Measurements from ENCODE around the gene ELMO1.
"Not testable (repeated sequence)": the region's sequence is repeated elsewhere in the genome, so short reads cannot be mapped to it uniquely, and the experiment has no call there.

ELMO1 gene

DNA sequence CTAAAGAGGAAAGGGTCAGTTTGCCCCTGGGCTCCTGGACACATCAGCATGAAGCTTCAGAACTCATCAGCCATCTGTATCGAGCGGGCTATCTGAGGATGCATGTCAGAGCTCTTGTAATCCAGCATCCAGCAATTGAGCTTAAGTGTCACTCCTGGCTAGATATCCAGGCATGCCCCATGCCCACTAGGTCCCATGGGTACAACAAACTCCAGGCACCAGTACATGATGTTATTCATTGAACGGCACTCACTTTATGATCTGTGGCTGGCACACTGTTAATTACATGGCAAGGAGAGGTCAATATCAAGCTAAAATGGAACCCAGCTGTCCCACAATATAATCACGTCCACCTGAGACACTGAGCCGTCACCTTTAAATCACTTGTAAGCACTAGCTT is 274.2 kb downstream of the ELMO1 start:
- H3K27ac Mint-ChIP-seq: no peak overlapping the region
- H3K9me3 Mint-ChIP-seq: no peaks in the 10 kb centered on the region
- H3K4me1 Mint-ChIP-seq: peaks cover 16% of the 10 kb centered on the region
- peaks cover 26% of the 10 kb centered on the region for H3K36me3 Mint-ChIP-seq
- no peaks in the 10 kb centered on the region for H3K27me3 Mint-ChIP-seq
- H3K4me3 Mint-ChIP-seq: no peak overlapping the region

DNA sequence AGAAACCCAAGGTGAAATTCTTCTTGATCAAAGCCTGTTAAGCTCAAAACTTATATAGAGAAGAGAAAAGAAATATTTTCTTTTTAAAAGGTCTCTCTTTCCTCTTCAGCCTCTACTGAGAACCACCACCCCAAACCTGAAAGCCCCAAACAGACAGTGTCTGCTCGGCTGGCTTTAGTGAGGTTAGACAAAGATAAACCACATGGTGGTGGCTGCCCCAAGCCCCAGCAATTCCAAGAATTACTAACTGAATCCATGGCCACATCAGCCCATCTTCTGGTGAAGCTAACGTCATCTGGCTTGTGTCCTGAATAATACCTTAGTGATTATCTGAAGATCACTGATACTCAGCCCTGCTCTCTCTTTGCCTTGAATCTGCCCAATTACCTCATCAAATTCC is 275.0 kb downstream of the ELMO1 start:
- H3K4me3 Mint-ChIP-seq: no peak overlapping the region

DNA sequence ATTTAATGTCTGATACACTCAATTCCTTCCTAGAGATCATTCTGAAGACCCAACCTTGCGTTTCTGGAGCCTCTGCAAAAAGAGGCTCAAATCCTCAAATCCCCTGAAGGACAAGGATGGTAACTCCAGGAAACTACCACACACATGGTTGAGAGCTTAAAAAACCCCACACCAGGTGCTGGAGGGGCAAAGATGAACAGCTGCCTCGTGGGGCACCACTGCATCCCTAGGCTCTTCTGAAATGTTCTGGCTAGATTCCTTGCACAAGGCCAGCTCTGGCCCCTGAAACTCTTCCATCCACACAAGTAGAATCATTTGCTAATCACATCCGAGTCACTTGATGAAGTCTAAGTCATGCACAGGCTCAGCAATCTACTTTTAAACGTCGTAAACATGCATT is 286.6 kb downstream of the ELMO1 start:
- no peaks in the 10 kb centered on the region for H3K27me3 Mint-ChIP-seq
- no peaks in the 10 kb centered on the region for H3K9me3 Mint-ChIP-seq
- H3K36me3 Mint-ChIP-seq: peaks cover 34% of the 10 kb centered on the region
- no peak overlapping the region for H3K27ac Mint-ChIP-seq
- H3K4me3 Mint-ChIP-seq: no peak overlapping the region
- no peaks in the 10 kb centered on the region for H3K4me1 Mint-ChIP-seq

More for the DNA sequence above, 275.0 kb downstream of the ELMO1 start:
- Mint-ChIP-seq H3K9me3 (no peaks in the 10 kb centered on the region), H3K27me3 (no peaks in the 10 kb centered on the region), H3K4me1 (peaks cover 15% of the 10 kb centered on the region), H3K36me3 (peaks cover 29% of the 10 kb centered on the region), H3K27ac (no peak overlapping the region)

DNA sequence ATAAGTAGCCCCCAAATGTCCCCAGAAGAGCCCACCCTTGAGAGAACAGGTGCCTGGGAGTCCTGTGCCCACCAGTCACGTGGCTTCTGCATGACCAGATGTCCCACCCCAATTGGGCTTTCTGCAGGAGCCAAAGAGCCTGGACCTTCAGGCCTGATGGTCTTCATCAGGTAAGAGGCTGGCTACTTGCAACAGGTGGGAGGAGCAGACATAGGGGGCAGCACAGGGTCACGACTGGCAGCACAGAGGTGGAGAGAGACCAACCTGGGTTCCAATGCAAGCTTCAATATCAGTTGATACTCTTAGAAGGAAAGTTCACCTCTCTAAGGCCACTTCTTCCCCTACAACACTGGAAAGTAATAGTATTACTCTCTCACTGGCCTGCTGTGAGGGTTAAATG is 288.0 kb downstream of the ELMO1 start:
- H3K27ac Mint-ChIP-seq: no peak overlapping the region
- no peaks in the 10 kb centered on the region for H3K9me3 Mint-ChIP-seq
- H3K36me3 Mint-ChIP-seq: peaks cover 40% of the 10 kb centered on the region
- H3K4me3 Mint-ChIP-seq: no peak overlapping the region
- no peaks in the 10 kb centered on the region for H3K27me3 Mint-ChIP-seq
- H3K4me1 Mint-ChIP-seq: peaks cover 4% of the 10 kb centered on the region

DNA sequence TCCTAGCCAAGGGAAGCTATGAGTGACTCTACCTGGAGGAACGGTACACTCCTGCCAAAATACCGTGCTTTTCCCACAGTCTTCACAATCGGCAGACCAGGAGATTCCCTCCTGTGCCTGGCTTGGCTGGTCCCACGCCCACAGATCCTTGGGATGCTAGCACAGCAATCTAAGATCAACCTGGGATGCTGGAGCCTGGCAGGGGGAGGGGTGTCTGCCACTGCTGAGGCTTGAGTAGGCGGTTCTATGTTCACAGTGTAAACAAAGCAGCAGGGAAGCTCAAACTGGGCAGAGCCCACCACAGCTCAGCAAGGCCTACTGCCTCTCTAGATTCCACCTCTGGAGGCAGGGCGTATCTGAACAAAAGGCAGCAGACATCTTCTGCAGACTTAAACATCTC is 295.3 kb downstream of the ELMO1 start:
- no peak overlapping the region for H3K4me3 Mint-ChIP-seq
- H3K27me3 Mint-ChIP-seq: no peaks in the 10 kb centered on the region
- H3K36me3 Mint-ChIP-seq: peaks cover 38% of the 10 kb centered on the region
- no peak overlapping the region for H3K27ac Mint-ChIP-seq
- H3K4me1 Mint-ChIP-seq: peaks cover 17% of the 10 kb centered on the region
- no peaks in the 10 kb centered on the region for H3K9me3 Mint-ChIP-seq

DNA sequence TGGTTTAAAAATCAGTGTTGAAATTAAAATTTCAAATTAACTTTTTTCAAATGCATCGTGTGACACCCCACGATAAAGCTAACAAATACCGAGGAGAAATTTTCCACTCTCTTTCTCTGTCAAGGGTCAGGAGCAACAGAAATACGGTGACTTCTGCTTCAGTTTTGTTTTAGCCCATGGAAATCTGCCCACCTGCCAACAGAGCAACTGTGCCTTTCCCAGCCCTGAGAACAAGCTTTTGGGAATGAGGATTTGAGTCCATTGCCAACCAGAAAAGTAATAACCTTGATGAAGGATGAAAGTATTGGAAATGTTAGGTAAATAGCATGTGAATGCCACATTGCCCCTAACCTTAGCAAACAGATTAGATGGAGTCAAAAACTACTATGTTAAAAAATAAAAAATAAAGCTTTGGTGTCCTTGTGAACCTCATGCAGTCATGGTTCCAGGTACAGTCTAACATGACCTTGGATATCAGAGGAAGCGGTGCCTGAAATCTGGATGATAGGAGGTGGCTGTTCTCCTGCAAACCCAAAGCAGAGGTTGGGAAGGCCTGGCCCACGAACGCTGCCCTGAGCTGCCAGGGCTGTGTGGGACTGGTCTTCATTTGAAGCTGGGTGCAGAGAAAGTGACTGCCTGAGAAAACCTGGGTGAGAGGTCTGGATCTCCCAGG is 296.8 kb downstream of the ELMO1 start:
- Mint-ChIP-seq H3K4me1 (peaks cover 22% of the 10 kb centered on the region), H3K36me3 (peaks cover 41% of the 10 kb centered on the region), H3K4me3 (no peak overlapping the region), H3K9me3 (no peaks in the 10 kb centered on the region), H3K27me3 (no peaks in the 10 kb centered on the region), H3K27ac (no peak overlapping the region)

DNA sequence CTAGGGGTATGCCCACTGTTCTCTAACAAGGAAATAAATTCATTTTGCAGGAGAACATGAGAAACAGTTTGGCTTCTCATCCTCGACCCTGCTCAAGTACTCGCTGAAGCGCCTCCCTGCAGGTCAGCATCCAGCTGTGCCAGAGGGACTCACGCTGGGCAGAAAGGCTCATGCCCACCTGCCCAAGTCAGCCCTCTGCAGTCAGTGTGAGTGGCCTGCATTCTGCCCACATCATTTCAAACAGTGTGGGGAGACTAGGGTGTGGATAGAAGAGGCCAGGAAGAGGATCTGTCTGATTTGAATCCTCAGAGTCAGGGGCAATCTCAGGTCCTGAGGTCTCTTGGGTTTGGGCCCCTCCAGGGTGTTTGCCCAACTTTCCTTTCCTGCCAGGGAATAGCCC is 297.8 kb downstream of the ELMO1 start:
- Mint-ChIP-seq H3K27me3 (no peaks in the 10 kb centered on the region), H3K27ac (peak overlapping the region; percentile 25), H3K4me1 (peaks cover 20% of the 10 kb centered on the region), H3K9me3 (no peaks in the 10 kb centered on the region), H3K36me3 (peaks cover 31% of the 10 kb centered on the region), H3K4me3 (no peak overlapping the region)

DNA sequence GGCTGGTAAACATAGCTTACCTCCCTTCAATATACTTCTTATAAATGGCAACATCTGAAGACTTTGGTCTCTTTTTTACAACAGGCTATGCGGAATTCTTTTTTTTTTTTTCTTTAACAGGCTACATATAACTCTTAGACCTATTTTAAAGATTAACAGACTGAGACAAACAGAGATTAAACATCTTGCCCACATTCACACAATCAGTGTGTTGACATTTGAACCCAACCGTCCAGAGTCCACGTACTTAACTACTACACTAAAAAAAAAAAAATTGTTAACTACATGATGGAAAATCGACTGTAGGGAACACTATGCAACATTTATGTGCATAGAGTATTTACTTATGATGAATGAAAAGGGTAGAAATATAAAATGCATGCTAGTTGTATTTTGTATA is 298.5 kb downstream of the ELMO1 start:
- peaks cover 16% of the 10 kb centered on the region for H3K4me1 Mint-ChIP-seq
- no peaks in the 10 kb centered on the region for H3K27me3 Mint-ChIP-seq
- no peaks in the 10 kb centered on the region for H3K9me3 Mint-ChIP-seq
- no peak overlapping the region for H3K27ac Mint-ChIP-seq
- no peak overlapping the region for H3K4me3 Mint-ChIP-seq
- peaks cover 27% of the 10 kb centered on the region for H3K36me3 Mint-ChIP-seq

DNA sequence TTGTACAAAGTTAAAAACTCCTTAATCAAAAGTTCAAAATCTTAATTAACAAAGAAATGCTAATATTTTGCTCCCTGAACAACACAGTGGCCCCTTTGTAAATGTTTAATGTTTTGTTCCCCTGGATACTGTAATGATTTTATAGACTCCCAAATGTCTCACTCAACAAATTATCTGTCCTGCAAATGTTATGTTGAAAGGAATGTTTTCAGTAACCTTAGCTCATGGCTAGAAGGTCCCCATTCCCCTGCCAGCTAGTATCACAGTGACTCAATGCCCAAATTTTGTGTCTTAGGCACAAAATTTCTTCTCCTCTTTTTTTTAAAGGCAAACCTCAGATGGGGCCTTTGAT is 298.9 kb downstream of the ELMO1 start:
- Mint-ChIP-seq H3K4me3 (no peak overlapping the region), H3K4me1 (peaks cover 13% of the 10 kb centered on the region), H3K27ac (no peak overlapping the region), H3K36me3 (peaks cover 25% of the 10 kb centered on the region), H3K9me3 (no peaks in the 10 kb centered on the region), H3K27me3 (no peaks in the 10 kb centered on the region)

DNA sequence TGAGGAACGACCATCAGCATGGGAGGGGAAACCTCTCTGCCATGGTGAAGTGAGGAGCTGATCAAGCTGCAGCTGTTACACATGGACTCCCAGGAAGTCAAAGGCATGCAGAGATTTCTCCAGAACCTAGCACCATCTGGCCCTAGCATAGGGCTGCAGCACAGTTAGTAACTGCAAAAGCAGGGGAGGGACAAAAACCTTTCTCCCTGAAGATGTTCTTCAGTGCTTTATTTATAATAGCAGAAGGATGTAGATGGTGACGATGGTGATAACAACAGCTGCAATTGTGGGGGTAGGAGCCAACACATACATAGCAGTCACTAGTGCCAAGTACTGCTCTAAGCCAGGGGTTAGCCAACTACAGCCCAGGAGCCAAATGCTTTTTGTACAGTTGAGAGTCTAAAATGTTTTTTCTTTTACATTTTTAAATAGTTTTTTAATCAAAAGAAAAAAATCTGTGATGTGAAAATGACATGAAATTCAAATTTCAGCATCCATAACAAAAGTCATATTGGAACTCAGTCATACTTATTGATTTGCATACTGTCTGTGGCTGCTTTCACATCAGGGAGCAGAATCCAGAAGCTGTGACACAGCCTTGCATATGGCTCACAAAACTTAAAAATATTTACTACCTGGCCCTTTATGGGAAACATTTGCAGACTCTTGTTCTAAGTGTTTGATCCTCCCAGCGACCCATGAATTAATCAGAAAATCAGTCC is 299.5 kb downstream of the ELMO1 start:
- peak overlapping the region; percentile 62 for H3K27ac Mint-ChIP-seq
- H3K27me3 Mint-ChIP-seq: no peaks in the 10 kb centered on the region
- peaks cover 22% of the 10 kb centered on the region for H3K36me3 Mint-ChIP-seq
- no peaks in the 10 kb centered on the region for H3K9me3 Mint-ChIP-seq
- no peak overlapping the region for H3K4me3 Mint-ChIP-seq
- H3K4me1 Mint-ChIP-seq: peaks cover 9% of the 10 kb centered on the region

DNA sequence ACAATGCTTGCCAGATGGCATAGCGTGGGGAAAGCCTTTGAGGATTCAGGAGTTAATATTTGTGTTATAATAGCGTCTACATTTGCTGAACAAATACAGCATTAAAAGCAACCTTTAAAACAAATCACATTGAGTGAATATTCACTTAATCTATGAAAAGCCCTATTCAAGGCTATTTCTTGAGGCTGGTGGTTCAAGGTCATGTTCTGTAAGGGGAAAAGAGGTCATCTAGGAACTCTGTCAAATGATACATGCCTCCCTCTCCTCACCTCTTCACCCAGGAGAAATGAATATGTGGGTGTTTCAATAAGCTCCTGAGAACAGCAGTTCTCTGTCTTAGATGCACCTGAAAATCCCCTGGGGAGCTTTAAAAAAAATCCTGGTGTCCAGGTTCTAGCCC is 303.0 kb downstream of the ELMO1 start:
- Mint-ChIP-seq H3K4me1 (peaks cover 9% of the 10 kb centered on the region), H3K27ac (no peak overlapping the region), H3K36me3 (peaks cover 35% of the 10 kb centered on the region), H3K9me3 (no peaks in the 10 kb centered on the region), H3K27me3 (no peaks in the 10 kb centered on the region), H3K4me3 (no peak overlapping the region)

DNA sequence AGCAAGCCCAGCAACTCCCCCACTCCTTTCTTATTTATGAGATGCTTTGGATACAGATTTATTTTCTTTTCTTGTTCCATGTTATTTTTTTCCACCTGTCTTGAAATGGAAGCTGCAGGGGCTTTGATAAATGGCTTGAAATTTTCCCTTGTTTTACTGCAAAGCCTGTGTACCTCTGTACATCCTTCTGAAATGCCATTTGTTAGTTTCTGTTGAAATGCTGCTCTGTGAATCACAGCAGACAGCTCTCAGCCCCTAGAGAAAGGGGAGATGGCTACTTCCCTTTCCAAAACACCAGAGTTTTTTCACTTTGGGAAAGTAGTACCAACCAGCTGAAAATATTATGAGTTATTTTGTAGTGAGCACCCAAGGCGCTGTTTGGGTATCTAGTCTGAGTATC is 304.2 kb downstream of the ELMO1 start:
- Mint-ChIP-seq H3K27me3 (no peaks in the 10 kb centered on the region), H3K9me3 (no peaks in the 10 kb centered on the region), H3K4me3 (no peak overlapping the region), H3K27ac (no peak overlapping the region), H3K36me3 (peaks cover 46% of the 10 kb centered on the region), H3K4me1 (peaks cover 14% of the 10 kb centered on the region)

DNA sequence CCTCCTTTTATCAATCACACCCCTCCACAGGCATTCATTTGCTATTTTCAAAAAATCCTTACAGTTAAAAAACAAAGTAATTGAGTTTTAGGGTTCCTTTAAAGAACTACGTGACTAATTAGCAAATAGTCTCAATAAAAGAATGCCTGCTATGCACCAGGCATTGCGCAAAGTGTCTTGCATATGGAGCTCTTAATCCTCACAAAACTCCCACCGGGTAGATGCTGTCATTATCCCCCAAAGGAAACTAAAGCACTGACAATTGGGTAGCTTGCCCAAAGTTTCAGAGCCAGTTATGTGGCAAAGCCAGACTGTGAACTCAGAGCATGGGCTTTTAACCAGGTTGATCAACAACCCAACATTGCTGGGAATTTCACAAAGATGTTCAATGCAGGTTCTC is 305.7 kb downstream of the ELMO1 start:
- Mint-ChIP-seq H3K4me1 (peaks cover 24% of the 10 kb centered on the region), H3K36me3 (peaks cover 55% of the 10 kb centered on the region), H3K27me3 (no peaks in the 10 kb centered on the region), H3K27ac (no peak overlapping the region), H3K4me3 (no peak overlapping the region), H3K9me3 (peaks cover 2% of the 10 kb centered on the region)

DNA sequence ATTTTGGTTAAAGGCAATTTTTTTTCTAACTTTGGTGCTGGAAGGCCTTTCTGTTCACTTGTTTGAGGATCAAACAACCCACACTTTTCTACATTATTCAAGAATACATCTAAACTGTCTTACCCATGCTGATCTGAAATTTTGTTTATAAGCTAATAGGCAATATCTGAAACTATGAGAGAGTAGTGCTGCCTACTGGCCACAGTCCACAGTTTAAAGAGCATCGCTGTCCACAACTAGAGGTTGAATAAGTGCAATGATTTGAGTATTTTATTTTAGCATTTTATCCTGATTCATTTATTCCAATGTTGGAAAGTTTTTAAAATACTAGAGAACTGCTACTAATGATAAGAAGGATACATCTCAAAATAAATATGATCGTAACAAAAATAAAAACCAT is 306.9 kb downstream of the ELMO1 start:
- Mint-ChIP-seq H3K4me3 (no peak overlapping the region), H3K27ac (no peak overlapping the region), H3K9me3 (peaks cover 4% of the 10 kb centered on the region), H3K27me3 (no peaks in the 10 kb centered on the region), H3K36me3 (peaks cover 55% of the 10 kb centered on the region), H3K4me1 (peaks cover 27% of the 10 kb centered on the region)

DNA sequence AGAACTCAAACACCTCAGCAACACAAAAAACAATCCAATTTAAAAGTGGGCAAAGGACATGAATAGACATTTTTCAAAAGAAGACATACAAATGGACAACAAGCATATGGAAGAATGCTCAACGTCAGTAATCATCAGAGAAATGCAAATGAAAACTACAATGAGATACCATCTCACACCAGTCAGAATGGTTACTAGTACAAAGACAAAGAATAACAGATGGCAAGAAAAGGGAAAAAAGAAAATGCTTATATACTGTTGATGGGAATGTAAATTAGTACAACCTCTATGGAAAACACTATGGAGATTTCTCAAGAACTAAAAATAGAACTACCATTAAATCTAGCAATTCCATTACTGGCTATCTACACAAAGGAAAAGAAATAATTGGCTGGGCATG is 314.8 kb downstream of the ELMO1 start:
- H3K36me3 Mint-ChIP-seq: peaks cover 60% of the 10 kb centered on the region

DNA sequence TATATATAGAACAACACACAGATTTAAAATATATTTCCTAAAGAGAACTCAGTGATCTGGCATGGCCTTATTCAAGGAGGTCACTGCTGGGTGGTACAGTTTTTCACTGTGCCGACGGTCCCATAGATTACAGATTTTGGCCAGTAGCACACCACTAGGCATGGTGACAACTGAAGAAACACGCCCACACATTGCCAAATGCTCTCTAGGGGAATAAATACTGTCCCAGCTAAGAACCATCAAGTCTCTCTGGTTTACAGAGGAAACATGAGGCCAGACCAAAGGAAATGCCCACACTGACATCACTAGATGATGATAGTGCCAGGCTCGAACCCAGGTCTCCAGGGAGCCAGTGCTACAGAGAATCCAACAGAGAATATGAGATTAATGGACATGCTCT is 316.8 kb downstream of the ELMO1 start:
- Mint-ChIP-seq H3K4me1 (peaks cover 22% of the 10 kb centered on the region), H3K4me3 (no peak overlapping the region), H3K36me3 (peaks cover 66% of the 10 kb centered on the region), H3K27ac (no peak overlapping the region), H3K27me3 (no peaks in the 10 kb centered on the region), H3K9me3 (peaks cover 3% of the 10 kb centered on the region)

More for the DNA sequence above, 314.8 kb downstream of the ELMO1 start:
- H3K9me3 Mint-ChIP-seq, H3K4me3 Mint-ChIP-seq, H3K27me3 Mint-ChIP-seq, H3K27ac Mint-ChIP-seq: not testable (repeated sequence)
- peaks cover 38% of the 10 kb centered on the region for H3K4me1 Mint-ChIP-seq

DNA sequence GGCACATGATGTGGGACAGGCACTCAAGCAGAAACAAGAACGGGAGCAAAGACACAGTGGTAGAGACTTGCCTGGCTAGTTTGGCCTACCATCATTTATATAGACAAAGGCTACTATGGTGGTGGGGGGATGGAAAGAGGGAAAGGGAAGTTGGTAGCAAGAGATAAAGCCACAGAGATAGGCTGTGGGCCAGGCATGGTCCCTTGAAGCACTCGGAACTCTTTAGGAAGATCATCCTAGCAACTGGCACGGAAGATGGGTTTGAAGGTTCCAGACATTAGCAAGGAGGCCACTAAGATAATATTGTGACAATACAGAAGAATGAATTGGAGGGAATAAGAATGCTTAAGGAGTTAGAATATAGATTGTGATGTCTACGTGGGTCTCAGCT is 319.6 kb downstream of the ELMO1 start:
- no peaks in the 10 kb centered on the region for H3K27me3 Mint-ChIP-seq
- H3K9me3 Mint-ChIP-seq: peaks cover 3% of the 10 kb centered on the region
- peaks cover 15% of the 10 kb centered on the region for H3K4me1 Mint-ChIP-seq
- no peak overlapping the region for H3K4me3 Mint-ChIP-seq
- H3K27ac Mint-ChIP-seq: no peak overlapping the region
- H3K36me3 Mint-ChIP-seq: peaks cover 67% of the 10 kb centered on the region
